GM21526 (cell line): Measurements from ENCODE around the gene ADCK1.

Source experiments
- ATAC-seq: cut with Tn5 transposase; IDR thresholded peaks from one replicate; pipeline ENCODE4 v1.9.1; 2021; ENCODE audit warnings: moderate library complexity; ENCODE audit not compliant: unreplicated experiment, low FRiP score

Gene ADCK1

GRCh38 chr14:77980475-77981321 lies 180.8 kb downstream of the ADCK1 start:
- ATAC-seq = no peak
